Trophoblast cell (in vitro differentiated cells and primary cell): ENCODE data around the gene PANX3.

Experiments used
- DNase-seq, 2 donors: peaks; one replicate each; pipeline ENCODE4 v3.0.0-alpha.2; 2016
- H2AFZ ChIP-seq: 2 replicates; pipeline ENCODE4 v1.6.1; 2013; ENCODE audit warnings: low read length, moderate library complexity, mild to moderate bottlenecking; ENCODE audit not compliant: insufficient read depth, poor library complexity
- H2AK5ac ChIP-seq: 2 replicates; pipeline ENCODE4 v1.6.1; 2013; ENCODE audit warnings: mild to moderate bottlenecking, low read length
- H2BK120ac ChIP-seq: 2 replicates; pipeline ENCODE4 v1.6.1; 2013; ENCODE audit warnings: low read length, mild to moderate bottlenecking, moderate library complexity; ENCODE audit not compliant: insufficient read depth, poor library complexity
- H2BK12ac ChIP-seq: 2 replicates; pipeline ENCODE4 v1.6.1; 2013; ENCODE audit warnings: mild to moderate bottlenecking, low read length, moderate library complexity
- H2BK5ac ChIP-seq: 2 replicates; pipeline ENCODE4 v1.6.1; 2013; ENCODE audit warnings: low read length, low read depth, moderate library complexity, mild to moderate bottlenecking; ENCODE audit not compliant: poor library complexity
- H3K14ac ChIP-seq: 2 replicates; pipeline ENCODE4 v1.6.1; 2013; ENCODE audit warnings: mild to moderate bottlenecking, low read length
- H3K18ac ChIP-seq: 2 replicates; pipeline ENCODE4 v1.6.1; 2013; ENCODE audit warnings: mild to moderate bottlenecking, low read length
- H3K23ac ChIP-seq: 2 replicates; pipeline ENCODE4 v1.6.1; 2013; ENCODE audit warnings: low read length
- H3K27ac ChIP-seq: 2 replicates; pipeline ENCODE4 v1.5.1; 2013; ENCODE audit warnings: low read depth, mild to moderate bottlenecking, inconsistent platforms, low read length, moderate library complexity
- H3K27me3 ChIP-seq: 2 replicates; pipeline ENCODE4 v1.6.1; 2013; ENCODE audit warnings: inconsistent platforms, mild to moderate bottlenecking, low read length, moderate library complexity; ENCODE audit not compliant: insufficient read depth
- H3K36me3 ChIP-seq, 2 experiments: 1 replicate in 1 of 2; 2 replicates in 1 of 2; pipeline ENCODE4 v1.6.1; 2013; ENCODE audit warnings: low read length in 2 of 2, mild to moderate bottlenecking in 2 of 2, moderate library complexity in 1 of 2; ENCODE audit not compliant: insufficient read depth in 2 of 2, control insufficient read depth in 1 of 2
- H3K4ac ChIP-seq: 2 replicates; pipeline ENCODE4 v1.6.1; 2013; ENCODE audit warnings: low read depth, mild to moderate bottlenecking, low read length, moderate library complexity
- H3K4me1 ChIP-seq, 2 experiments: 1 replicate in 1 of 2; 2 replicates in 1 of 2; pipeline ENCODE4 v1.6.1; 2013; ENCODE audit warnings: low read length in 2 of 2, mild to moderate bottlenecking in 2 of 2, moderate library complexity in 1 of 2; ENCODE audit not compliant: insufficient read depth in 2 of 2, control insufficient read depth in 1 of 2
- H3K4me2 ChIP-seq: 2 replicates; pipeline ENCODE4 v1.6.1; 2013; ENCODE audit warnings: inconsistent platforms, mild to moderate bottlenecking, low read length, moderate library complexity
- H3K4me3 ChIP-seq: 2 replicates; pipeline ENCODE4 v1.5.1; 2013; ENCODE audit warnings: mild to moderate bottlenecking, low read depth, low read length, inconsistent platforms
- H3K79me1 ChIP-seq: one replicate; pipeline ENCODE4 v1.6.1; 2013; ENCODE audit warnings: low read length
- H3K79me2 ChIP-seq: 2 replicates; pipeline ENCODE4 v1.6.1; 2013; ENCODE audit warnings: low read length, mild to moderate bottlenecking; ENCODE audit not compliant: control insufficient read depth, insufficient read depth, poor library complexity
- H3K9ac ChIP-seq: 2 replicates; pipeline ENCODE4 v1.6.1; 2013; ENCODE audit warnings: mild to moderate bottlenecking, low read length
- H3K9me3 ChIP-seq: 2 replicates; pipeline ENCODE4 v1.6.1; 2013; ENCODE audit warnings: low read depth, mild to moderate bottlenecking, control low read depth, inconsistent platforms, low read length; ENCODE audit not compliant: insufficient read depth
- H4K12ac ChIP-seq: 2 replicates; pipeline ENCODE4 v1.6.1; 2013; ENCODE audit warnings: low read depth, mild to moderate bottlenecking, low read length, moderate library complexity
- H4K8ac ChIP-seq: 2 replicates; pipeline ENCODE4 v1.6.1; 2013; ENCODE audit warnings: low read depth, mild to moderate bottlenecking, low read length, moderate library complexity
- H4K91ac ChIP-seq: one replicate; pipeline ENCODE4 v1.6.1; 2013; ENCODE audit warnings: low read depth, mild to moderate bottlenecking, low read length, moderate library complexity
- WGBS: extraction: QIAGEN DNeasy Blood & Tissue Kit; methylation state at CpG from one replicate; pipeline ENCODE4 v1.1.7; 2013; ENCODE audit warnings: missing lambda C conversion rate; ENCODE audit not compliant: insufficient read length, insufficient coverage; ENCODE audit errors: extremely low coverage; 5-methylcytosine and 5-hydroxymethylcytosine counted together

PANX3 gene

DNA sequence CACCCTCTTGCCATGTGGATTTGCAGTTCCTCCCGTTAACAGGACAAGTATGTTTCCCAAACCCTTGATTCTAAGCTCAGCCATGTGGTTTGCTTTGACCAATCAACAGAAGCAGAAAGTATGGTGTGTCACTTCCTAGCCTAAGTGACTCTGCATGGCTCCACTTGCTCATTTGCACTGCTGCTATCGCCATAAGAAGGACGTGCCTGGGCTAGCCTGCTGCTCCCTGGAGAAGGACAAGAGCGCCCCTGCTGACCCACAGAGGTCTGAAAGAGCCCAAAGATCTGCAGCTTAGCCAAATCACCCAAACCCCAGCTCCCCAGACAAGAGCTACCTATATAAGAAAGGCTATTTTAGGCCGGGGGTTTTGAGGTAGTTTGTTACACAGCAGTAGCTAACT lies 29.4 kb downstream of the PANX3 start:
- Histone ChIP-seq H3K27ac (no peak overlapping the region), H3K4me2 (no peak overlapping the region), H3K36me3 (peaks cover 7 to 16% of the 10 kb centered on the region in 2 experiments), H2AK5ac (no peak overlapping the region), H3K79me2 (no peaks in the 10 kb centered on the region), H2AFZ (no peak overlapping the region), H3K18ac (no peak overlapping the region), H3K9ac (no peak overlapping the region), H4K8ac (no peak overlapping the region), H2BK5ac (no peak overlapping the region), H3K4me1 (peaks cover 0 to 3% of the 10 kb centered on the region in 2 experiments), H3K4me3 (no peak overlapping the region), H3K27me3 (no peaks in the 10 kb centered on the region), H3K23ac (no peak overlapping the region), H3K14ac (no peak overlapping the region), H4K91ac (no peak overlapping the region), H2BK12ac (no peak overlapping the region), H3K4ac (no peak overlapping the region), H4K12ac (no peak overlapping the region), H2BK120ac (no peak overlapping the region), H3K79me1 (no peaks in the 10 kb centered on the region), H3K9me3 (peaks cover 2% of the 10 kb centered on the region)
- WGBS: no CpG with 5 or more reads among the region's 5 CpGs
- peak in 1 of 2 donors; percentile 28 for DNase-seq

DNA sequence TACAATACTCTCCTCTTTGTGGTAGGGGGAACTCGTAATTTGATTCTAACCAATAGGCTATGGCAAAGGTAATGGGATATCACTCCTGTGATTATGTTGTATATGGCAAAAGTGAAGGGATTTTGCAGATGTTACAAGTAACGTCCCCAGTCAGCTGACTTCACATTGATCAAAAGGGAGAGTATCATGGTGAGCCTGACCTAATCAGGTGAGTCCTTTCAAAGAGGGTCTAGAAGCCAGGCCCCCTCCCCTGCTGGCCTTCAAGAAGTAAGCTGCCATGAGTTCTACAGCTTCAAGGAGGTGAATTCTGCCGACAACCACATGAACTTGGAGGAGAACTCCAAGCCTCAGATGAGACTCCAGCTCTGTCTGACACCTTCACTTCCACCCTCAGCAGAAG lies 31.4 kb downstream of the PANX3 start:
- Histone ChIP-seq H3K4me2 (no peak overlapping the region), H3K18ac (no peak overlapping the region), H2BK12ac (no peak overlapping the region), H3K27ac (no peak overlapping the region), H2BK5ac (no peak overlapping the region), H4K91ac (no peak overlapping the region), H3K79me1 (no peaks in the 10 kb centered on the region), H4K8ac (no peak overlapping the region), H3K36me3 (peaks cover 0 to 6% of the 10 kb centered on the region in 2 experiments), H3K27me3 (no peaks in the 10 kb centered on the region), H3K9ac (no peak overlapping the region), H2BK120ac (no peak overlapping the region), H3K9me3 (peaks cover 2% of the 10 kb centered on the region), H4K12ac (no peak overlapping the region), H3K4me1 (peaks cover 0 to 3% of the 10 kb centered on the region in 2 experiments), H3K4ac (no peak overlapping the region), H3K23ac (no peak overlapping the region), H2AK5ac (no peak overlapping the region), H3K14ac (no peak overlapping the region), H3K4me3 (no peak overlapping the region), H2AFZ (no peak overlapping the region), H3K79me2 (no peaks in the 10 kb centered on the region)
- DNase-seq: no peak
- no CpG with 5 or more reads among the region's 3 CpGs for WGBS

DNA sequence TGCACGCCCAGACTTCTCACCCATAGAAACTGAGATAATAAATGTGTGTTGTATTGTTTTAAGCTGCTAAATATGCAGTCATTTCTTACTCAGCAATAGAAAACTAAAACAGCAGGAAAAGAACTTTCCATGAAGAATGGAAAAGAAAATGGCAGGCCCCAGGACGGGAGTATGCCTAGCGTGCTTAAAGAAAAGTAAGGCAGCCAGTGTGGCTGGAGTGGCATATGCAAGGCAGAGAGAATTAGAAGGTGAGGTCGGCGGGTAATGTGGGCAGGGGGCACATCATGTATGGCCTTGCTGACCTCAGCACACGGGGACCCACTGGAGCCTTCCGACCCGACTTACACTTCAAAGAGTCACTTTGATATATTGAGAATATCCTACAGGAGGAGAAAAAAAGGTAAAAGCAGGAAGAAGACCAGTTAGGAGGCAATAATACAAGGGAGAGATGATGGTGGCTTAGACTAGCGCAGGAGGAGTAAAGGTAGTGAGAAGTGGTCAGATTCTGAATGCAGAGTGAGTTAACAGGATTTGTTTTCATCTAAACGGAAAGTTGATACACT lies 31.9 kb downstream of the PANX3 start:
- Histone ChIP-seq H3K18ac (no peak overlapping the region), H3K4me3 (no peak overlapping the region), H3K9me3 (peaks cover 2% of the 10 kb centered on the region), H3K9ac (no peak overlapping the region), H3K79me1 (no peaks in the 10 kb centered on the region), H4K12ac (no peak overlapping the region), H2AK5ac (no peak overlapping the region), H2AFZ (no peak overlapping the region), H3K27me3 (no peaks in the 10 kb centered on the region), H2BK12ac (no peak overlapping the region), H3K4ac (no peak overlapping the region), H3K14ac (no peak overlapping the region), H3K27ac (no peak overlapping the region), H4K8ac (no peak overlapping the region), H3K4me1 (peaks cover 0 to 3% of the 10 kb centered on the region in 2 experiments), H3K36me3 (peaks cover 0 to 5% of the 10 kb centered on the region in 2 experiments), H2BK5ac (no peak overlapping the region), H3K79me2 (no peaks in the 10 kb centered on the region), H3K23ac (no peak overlapping the region), H3K4me2 (no peak overlapping the region), H2BK120ac (no peak overlapping the region), H4K91ac (no peak overlapping the region)
- no peak for DNase-seq
- no CpG with 5 or more reads among the region's 10 CpGs for WGBS

DNA sequence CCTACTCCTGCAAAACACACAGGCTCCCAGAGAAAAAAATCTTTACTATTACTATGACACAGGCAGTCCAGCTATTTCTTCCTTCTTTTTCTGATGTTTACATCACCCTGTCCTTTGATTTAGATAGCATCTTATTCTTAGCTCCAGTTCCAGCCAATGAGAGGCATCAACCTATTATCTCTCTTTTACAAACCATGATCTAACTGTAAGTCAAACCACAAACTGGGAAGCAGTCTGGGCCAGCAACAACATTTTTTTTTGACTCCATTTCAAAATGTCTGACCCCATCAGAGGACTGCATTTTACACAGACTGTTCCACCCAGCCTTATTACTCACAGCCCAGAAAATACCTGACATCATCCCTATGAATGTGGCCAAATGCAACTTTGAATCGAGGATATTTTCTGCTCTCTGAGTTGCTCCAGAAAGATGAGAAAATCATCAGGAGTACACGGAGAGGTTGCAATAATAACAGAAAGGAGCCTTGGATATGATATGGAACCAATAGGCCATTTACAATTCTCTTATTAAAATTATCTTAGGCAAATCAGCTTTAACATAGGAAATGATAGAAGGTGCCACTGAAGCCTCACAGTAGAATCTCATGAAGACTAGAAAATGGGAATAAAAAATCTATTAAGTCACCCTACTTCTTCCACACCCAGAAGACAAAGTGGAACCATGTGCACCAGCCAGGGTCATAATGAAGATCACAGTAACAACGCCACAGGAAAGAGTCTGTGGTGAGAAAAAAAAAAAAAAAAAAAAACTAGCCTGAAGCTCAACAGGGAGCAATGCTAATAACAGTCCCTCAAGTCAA lies 32.6 kb downstream of the PANX3 start:
- WGBS: no CpG with 5 or more reads among the region's 3 CpGs
- Histone ChIP-seq H3K4me3 (no peak overlapping the region), H4K12ac (no peak overlapping the region), H3K9me3 (peaks cover 2% of the 10 kb centered on the region), H3K36me3 (peaks cover 0 to 2% of the 10 kb centered on the region in 2 experiments), H4K8ac (no peak overlapping the region), H3K4me1 (peaks cover 0 to 3% of the 10 kb centered on the region in 2 experiments), H2AK5ac (no peak overlapping the region), H3K4me2 (no peak overlapping the region), H2BK120ac (no peak overlapping the region), H3K9ac (no peak overlapping the region), H2BK5ac (no peak overlapping the region), H2AFZ (no peak overlapping the region), H3K4ac (no peak overlapping the region), H3K27ac (no peak overlapping the region), H3K14ac (no peak overlapping the region), H3K79me1 (no peaks in the 10 kb centered on the region), H3K79me2 (no peaks in the 10 kb centered on the region), H2BK12ac (no peak overlapping the region), H3K27me3 (no peaks in the 10 kb centered on the region), H3K18ac (no peak overlapping the region), H4K91ac (no peak overlapping the region), H3K23ac (no peak overlapping the region)
- DNase-seq: peak in 1 of 2 donors; percentile 5
